ENCODE results near the gene WASHC1. TPM values are rescaled to one million over a fixed set of nuclear protein-coding genes. Genes with fewer than 3 reads are reported as not detected.
"Not testable (repeated sequence)": the region's sequence is repeated elsewhere in the genome, so short reads cannot be mapped to it uniquely, and the experiment has no call there.

WASHC1 gene
- total RNA-seq, 1 experiment from 2014 or later: 1.8 TPM

DNA sequence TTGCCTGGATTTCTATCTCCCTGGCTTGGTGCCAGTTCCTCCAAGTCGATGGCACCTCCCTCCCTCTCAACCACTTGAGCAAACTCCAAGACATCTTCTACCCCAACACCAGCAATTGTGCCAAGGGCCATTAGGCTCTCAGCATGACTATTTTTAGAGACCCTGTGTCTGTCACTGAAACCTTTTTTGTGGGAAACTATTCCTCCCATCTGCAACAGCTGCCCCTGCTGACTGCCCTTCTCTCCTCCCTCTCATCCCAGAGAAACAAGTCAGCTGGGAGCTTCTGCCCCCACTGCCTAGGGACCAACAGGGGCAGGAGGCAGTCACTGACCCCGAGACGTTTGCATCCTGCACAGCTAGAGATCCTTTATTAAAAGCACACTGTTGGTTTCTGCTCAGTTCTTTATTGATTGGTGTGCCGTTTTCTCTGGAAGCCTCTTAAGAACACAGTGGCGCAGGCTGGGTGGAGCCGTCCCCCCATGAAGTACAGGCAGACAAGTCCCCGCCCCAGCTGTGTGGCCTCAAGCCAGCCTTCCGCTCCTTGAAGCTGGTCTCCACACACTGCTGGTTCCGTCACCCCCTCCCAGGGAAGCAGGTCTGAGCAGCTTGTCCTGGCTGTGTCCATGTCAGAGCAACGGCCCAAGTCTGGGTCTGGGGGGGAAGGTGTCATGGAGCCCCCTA is 15.0 kb downstream of the WASHC1 start:
- not testable (repeated sequence) for DNase-seq (ENCODE audit: low read depth)

DNA sequence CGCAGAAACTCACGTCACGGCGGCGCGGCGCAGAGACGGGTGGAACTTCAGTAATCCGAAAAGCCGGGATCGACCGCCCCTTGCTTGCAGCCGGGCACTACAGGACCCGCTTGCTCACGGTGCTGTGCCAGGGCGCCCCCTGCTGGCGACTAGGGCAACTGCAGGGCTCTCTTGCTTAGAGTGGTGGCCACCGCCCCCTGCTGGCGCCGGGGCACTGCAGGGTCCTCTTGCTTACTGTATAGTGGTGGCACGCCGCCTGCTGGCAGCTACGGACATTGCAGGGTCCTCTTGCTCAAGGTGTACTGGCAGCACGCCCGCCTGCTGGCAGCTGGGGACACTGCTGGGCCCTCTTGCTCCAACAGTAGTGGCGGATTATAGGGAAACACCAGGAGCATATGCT is 18.1 kb downstream of the WASHC1 start:
- DNase-seq (ENCODE audit: low read depth): not testable (repeated sequence)

DNA sequence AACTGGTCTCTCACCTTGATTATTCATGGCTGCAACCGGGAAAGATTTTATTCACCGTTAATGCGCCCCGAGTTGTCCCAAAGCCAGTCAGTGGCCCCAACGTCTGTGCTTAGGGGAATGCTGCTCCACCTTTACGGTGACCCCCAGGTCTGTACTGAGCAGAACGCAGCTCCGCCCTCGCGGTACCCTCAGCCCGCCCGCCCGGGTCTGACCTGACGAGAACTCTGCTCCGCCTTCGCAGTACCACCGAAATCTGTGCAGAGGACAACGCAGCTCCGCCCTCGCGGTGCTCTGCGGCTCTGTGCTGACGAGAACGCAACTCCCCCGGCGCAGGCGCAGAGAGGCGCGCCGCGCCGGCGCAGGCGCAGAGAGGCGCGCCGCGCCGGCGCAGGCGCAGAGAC is 18.6 kb downstream of the WASHC1 start:
- DNase-seq (ENCODE audit: low read depth): not testable (repeated sequence)

DNA sequence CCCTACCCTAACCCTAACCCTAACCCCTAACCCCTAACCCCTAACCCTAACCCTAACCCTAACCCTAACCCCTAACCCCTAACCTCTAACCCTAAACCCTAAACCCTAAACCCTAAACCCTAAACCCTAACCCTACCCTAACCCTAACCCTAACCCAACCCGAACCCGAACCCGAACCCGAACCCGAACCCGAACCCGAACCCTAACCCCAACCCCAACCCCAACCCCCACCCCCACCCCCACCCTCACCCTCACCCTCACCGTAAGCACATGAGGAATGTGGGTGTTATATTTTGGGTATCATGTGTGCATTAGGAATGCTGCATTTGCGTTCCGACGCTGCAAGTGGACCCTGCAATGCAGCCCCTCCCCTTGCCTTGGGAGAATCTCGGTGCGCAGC is 19.0 kb downstream of the WASHC1 start:
- not testable (repeated sequence) for DNase-seq (ENCODE audit: low read depth)

Other genes with a start within 250 kb of the WASHC1 start
- not detected in 2 replicates for gene FOXD4, start 89.0 kb upstream of the WASHC1 start, total RNA-seq (2014; rRNA removed; shearing (Covaris generic))
- gene ZNG1A, start 149.6 kb upstream of the WASHC1 start, total RNA-seq (2014; rRNA removed; shearing (Covaris generic)): 16.0 and 17.0 TPM in 2 replicates
- not detected in 2 replicates for gene DOCK8, start 185.4 kb upstream of the WASHC1 start, total RNA-seq (2014; rRNA removed; shearing (Covaris generic))